ENCODE measurements around the gene NME9.

DNA sequence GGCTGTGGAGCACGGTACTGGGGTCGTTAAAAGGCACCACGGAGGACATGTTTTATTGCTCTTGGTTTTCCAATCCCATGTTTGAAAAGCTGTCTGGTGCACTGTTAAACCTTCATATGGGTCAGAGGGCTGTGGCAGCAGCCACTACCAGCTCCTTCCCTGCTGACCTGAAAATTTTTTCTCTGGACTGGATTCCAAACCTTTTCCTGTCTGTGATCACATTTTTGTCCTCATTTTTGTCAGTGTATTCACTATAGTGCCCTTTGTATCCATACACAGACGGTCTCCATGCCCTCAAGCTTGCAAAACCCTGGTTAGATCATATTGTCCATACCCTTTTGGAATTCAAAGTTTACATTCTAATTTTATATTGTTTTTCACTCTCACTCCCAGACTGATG is 70.5 kb downstream of the NME9 start:
- no peak for TF ChIP-seq EZH2 (IDR thresholded peaks at IDR 0.05; ENCODE audit: low read length, missing control alignments)
- TF ChIP-seq, protein P1, sequence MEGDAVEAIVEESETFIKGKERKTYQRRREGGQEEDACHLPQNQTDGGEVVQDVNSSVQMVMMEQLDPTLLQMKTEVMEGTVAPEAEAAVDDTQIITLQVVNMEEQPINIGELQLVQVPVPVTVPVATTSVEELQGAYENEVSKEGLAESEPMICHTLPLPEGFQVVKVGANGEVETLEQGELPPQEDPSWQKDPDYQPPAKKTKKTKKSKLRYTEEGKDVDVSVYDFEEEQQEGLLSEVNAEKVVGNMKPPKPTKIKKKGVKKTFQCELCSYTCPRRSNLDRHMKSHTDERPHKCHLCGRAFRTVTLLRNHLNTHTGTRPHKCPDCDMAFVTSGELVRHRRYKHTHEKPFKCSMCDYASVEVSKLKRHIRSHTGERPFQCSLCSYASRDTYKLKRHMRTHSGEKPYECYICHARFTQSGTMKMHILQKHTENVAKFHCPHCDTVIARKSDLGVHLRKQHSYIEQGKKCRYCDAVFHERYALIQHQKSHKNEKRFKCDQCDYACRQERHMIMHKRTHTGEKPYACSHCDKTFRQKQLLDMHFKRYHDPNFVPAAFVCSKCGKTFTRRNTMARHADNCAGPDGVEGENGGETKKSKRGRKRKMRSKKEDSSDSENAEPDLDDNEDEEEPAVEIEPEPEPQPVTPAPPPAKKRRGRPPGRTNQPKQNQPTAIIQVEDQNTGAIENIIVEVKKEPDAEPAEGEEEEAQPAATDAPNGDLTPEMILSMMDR (conservative IDR thresholded peaks at IDR 0.05 in 1 of 2, IDR thresholded peaks at IDR 0.05 in 1 of 2; ENCODE audit: low read depth in 1 of 2, low read length in 2 of 2), result no peak
